Lower lobe of right lung (tissue), 2 donors: ENCODE measurements around the gene ZNF148. TPM values are rescaled to one million over a fixed set of nuclear protein-coding genes. Genes with fewer than 3 reads are reported as not detected.
A peak's percentile ranks its signal among the peaks of the same experiment; 100 is the strongest.

Experiments
- ATAC-seq, 2 donors: fragments of 200-7000 bp; cut with Tn5 transposase; one replicate each; pipeline ENCODE4 v1.9.1; 2020 to 2022; ENCODE audit warnings: mild to moderate bottlenecking in 2 of 2, moderate library complexity in 2 of 2
- DNase-seq: peaks from one replicate; pipeline ENCODE4 v3.0.0-alpha.2; 2020
- H3K27ac ChIP-seq: fragments of 200-600 bp; one replicate; pipeline ENCODE4 v1.8.0; 2022
- H3K27me3 ChIP-seq: fragments of 200-600 bp; one replicate; pipeline ENCODE4 v1.8.0; 2022; ENCODE audit warnings: low read depth
- H3K36me3 ChIP-seq: fragments of 200-600 bp; one replicate; pipeline ENCODE4 v1.8.0; 2022; ENCODE audit warnings: mild to moderate bottlenecking
- H3K4me1 ChIP-seq: fragments of 200-600 bp; one replicate; pipeline ENCODE4 v1.8.0; 2022
- H3K4me3 ChIP-seq: fragments of 200-600 bp; one replicate; pipeline ENCODE4 v1.8.0; 2022; ENCODE audit warnings: mild to moderate bottlenecking
- H3K9me3 ChIP-seq: fragments of 200-600 bp; one replicate; pipeline ENCODE4 v1.8.0; 2022
- intact Hi-C: fragments of 100-400 bp; cut with DNase I; formaldehyde crosslinking; loops from one replicate; pipeline ENCODE4 v1.11.0; 2022
- total RNA-seq: library from RNA; stranded (reverse); fragmentation: NEBNext Ultra II Directional; extraction: Animal tissue kit (Norgen Biotek cat#: 25700); gene quantifications from one replicate; pipeline ENCODE4 v1.2.1, GENCODE V29; 2021
- TF ChIP-seq, protein P1 (sequence below): fragments of 200-600 bp; IDR thresholded peaks from one replicate; pipeline ENCODE4 v1.8.0; 2022; ENCODE audit warnings: antibody characterized with exemption, mild to moderate bottlenecking
- donor health status: DM: no; HTN: yes; CAD: no; lungs with severe emphysema.

The ZNF148 gene
- total RNA-seq, 1 donor from 2014 or later: 48.2 TPM

DNA sequence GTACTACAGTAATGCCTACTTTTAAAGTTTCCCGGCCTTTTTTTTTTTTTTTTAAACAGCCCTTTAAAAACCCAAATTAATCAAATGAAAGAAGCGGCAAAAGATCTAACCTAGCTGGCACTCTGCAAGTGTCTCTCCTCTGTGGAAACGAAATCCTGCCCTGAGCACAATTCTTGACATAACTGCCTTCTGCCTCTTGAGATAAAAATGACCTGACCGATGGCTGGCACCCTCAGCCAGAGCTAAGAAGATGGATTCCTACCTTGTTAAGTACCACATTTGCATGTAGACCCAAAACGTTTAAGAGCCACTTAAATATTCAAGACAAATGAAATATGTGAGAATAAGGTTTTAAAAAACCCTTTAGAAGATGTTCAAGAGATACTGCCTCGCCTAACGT, 146.0 kb downstream of the ZNF148 start:
- H3K27ac ChIP-seq: no peak overlapping the region

DNA sequence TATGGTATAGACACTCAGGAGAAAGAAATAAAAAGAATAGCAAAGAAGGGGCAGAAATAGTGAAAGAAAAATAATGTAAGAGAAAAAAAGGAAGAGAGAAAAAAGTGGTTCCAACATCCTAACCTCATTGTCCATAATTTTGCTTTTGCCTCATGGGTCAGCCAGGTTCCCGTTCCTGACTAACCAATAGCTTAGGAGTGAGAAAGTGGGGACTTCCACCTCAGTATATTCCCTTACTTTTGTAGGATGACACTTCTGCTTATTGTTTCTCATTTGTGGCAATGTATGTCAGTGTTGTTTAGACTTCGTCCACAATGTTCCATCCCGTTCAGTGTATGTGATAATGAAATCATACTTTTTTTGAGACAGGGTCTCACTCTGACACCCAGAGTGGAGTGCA, 153.3 kb downstream of the ZNF148 start:
- H3K36me3 ChIP-seq: no peaks in the 10 kb centered on the region
- no peaks in the 10 kb centered on the region for H3K27me3 ChIP-seq
- no peak for DNase-seq
- no peak overlapping the region for H3K27ac ChIP-seq
- intact Hi-C loops: no loop called here
- no peaks in the 10 kb centered on the region for H3K9me3 ChIP-seq
- no peak overlapping the region for H3K4me3 ChIP-seq
- peaks cover 9% of the 10 kb centered on the region for H3K4me1 ChIP-seq
- TF ChIP-seq, protein P1, sequence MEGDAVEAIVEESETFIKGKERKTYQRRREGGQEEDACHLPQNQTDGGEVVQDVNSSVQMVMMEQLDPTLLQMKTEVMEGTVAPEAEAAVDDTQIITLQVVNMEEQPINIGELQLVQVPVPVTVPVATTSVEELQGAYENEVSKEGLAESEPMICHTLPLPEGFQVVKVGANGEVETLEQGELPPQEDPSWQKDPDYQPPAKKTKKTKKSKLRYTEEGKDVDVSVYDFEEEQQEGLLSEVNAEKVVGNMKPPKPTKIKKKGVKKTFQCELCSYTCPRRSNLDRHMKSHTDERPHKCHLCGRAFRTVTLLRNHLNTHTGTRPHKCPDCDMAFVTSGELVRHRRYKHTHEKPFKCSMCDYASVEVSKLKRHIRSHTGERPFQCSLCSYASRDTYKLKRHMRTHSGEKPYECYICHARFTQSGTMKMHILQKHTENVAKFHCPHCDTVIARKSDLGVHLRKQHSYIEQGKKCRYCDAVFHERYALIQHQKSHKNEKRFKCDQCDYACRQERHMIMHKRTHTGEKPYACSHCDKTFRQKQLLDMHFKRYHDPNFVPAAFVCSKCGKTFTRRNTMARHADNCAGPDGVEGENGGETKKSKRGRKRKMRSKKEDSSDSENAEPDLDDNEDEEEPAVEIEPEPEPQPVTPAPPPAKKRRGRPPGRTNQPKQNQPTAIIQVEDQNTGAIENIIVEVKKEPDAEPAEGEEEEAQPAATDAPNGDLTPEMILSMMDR: no peak
- no peak for ATAC-seq

More for the DNA sequence above, 146.0 kb downstream of the ZNF148 start:
- Histone ChIP-seq H3K4me1 (no peaks in the 10 kb centered on the region), H3K36me3 (peaks cover 22% of the 10 kb centered on the region), H3K27me3 (no peaks in the 10 kb centered on the region), H3K9me3 (no peaks in the 10 kb centered on the region), H3K4me3 (no peak overlapping the region)
- intact Hi-C loops: no loop called here
- TF ChIP-seq, protein P1: no peak
- ATAC-seq: peak; percentile 41 to 85
- DNase-seq: no peak

- intact Hi-C loops: no loop called here
- Histone ChIP-seq H3K27ac (no peak overlapping the region), H3K27me3 (no peaks in the 10 kb centered on the region), H3K9me3 (no peaks in the 10 kb centered on the region), H3K36me3 (no peaks in the 10 kb centered on the region), H3K4me1 (peaks cover 9% of the 10 kb centered on the region), H3K4me3 (no peak overlapping the region)
- TF ChIP-seq, protein P1: no peak
- DNase-seq (no peak), ATAC-seq (peak in 1 of 2 donors; percentile 30)
Observed at GRCh38 chr3:125220727-125221429, 154.2 kb downstream of the ZNF148 start.

DNA sequence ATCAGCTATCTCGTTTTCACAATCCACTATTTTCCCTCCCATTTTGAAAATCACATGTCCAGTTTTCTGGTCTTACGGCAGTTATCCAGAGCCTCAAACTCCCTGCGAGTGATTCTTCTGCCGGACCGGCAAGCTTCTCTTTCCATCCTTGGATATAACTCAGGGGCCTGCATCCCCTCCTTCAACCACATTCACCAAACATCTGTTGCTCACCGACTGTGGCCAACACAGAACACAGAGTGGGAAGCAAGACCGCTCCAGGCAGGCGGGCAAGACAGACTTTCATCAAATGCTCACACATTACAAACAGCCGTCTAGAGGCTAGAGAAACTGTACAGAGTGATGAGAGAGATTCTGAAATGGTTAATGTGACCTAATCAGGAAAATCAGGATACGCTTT, 154.9 kb downstream of the ZNF148 start:
- no peak for ATAC-seq
- no peak overlapping the region for H3K27ac ChIP-seq
- H3K9me3 ChIP-seq: no peaks in the 10 kb centered on the region
- intact Hi-C loops: no loop called here
- no peak overlapping the region for H3K4me3 ChIP-seq
- TF ChIP-seq, protein P1: no peak
- H3K27me3 ChIP-seq: no peaks in the 10 kb centered on the region
- no peaks in the 10 kb centered on the region for H3K36me3 ChIP-seq
- peaks cover 9% of the 10 kb centered on the region for H3K4me1 ChIP-seq
- DNase-seq: no peak

GRCh38 chr3:125219261-125219701, 155.8 kb downstream of the ZNF148 start:
- H3K4me1 ChIP-seq: peaks cover 9% of the 10 kb centered on the region
- TF ChIP-seq, protein P1: no peak
- H3K27me3 ChIP-seq: peaks cover 2% of the 10 kb centered on the region
- intact Hi-C loops: no loop called here
- ATAC-seq (peak; percentile 65 to 88), DNase-seq (no peak)
- no peaks in the 10 kb centered on the region for H3K36me3 ChIP-seq
- no peak overlapping the region for H3K27ac ChIP-seq
- no peak overlapping the region for H3K4me3 ChIP-seq
- H3K9me3 ChIP-seq: no peaks in the 10 kb centered on the region
